ENCODE measurements around the gene ANKRD31.

The ANKRD31 gene

GRCh38 chr5:75028090-75028489 lies 208.6 kb downstream of the ANKRD31 start:
- no peak for DNase-seq

- DNase-seq = no peak
Observed at GRCh38 chr5:75023368-75024159, 213.1 kb downstream of the ANKRD31 start.

GRCh38 chr5:75021800-75022199 lies 214.9 kb downstream of the ANKRD31 start:
- DNase-seq = no peak

GRCh38 chr5:75021219-75021618 lies 215.5 kb downstream of the ANKRD31 start:
- DNase-seq = no peak

GRCh38 chr5:75020016-75020656 lies 216.5 kb downstream of the ANKRD31 start:
- no peak for DNase-seq

- DNase-seq = no peak
Observed at GRCh38 chr5:75018805-75019587, 217.7 kb downstream of the ANKRD31 start.
